Astrocyte of the cerebellum (primary cell): Measurements from ENCODE around the gene CDKAL1.

Experiments
- DNase-seq: peaks from one replicate; pipeline ENCODE4 v3.0.0-alpha.2; 2011; ENCODE audit warnings: low read depth
- H3K4me3 ChIP-seq: 2 replicates; pipeline ENCODE4 v1.5.1; 2011; ENCODE audit warnings: mild to moderate bottlenecking, low read depth, low read length, moderate library complexity
- CTCF ChIP-seq: IDR thresholded peaks from 2 replicates; pipeline ENCODE4 v1.5.1; 2012; ENCODE audit warnings: low read length, low read depth, moderate library complexity, mild to moderate bottlenecking; ENCODE audit errors: missing control alignments
- in situ Hi-C: cut with HindIII; loops from 2 replicates; pipeline ENCODE4 v1.10.0; 2017; ENCODE audit warnings: low sequenced_read_pairs

The CDKAL1 gene

GRCh38 chr6:20907486-20908071 is 373.3 kb downstream of the CDKAL1 start:
- in situ Hi-C loops, result no loop called here
- no peak overlapping the region for H3K4me3 ChIP-seq
- DNase-seq, result no peak
- no peak for TF ChIP-seq CTCF

GRCh38 chr6:20909621-20910020 is 375.4 kb downstream of the CDKAL1 start:
- in situ Hi-C loops, result no loop called here
- DNase-seq, result no peak
- H3K4me3 ChIP-seq, result no peak overlapping the region
- TF ChIP-seq CTCF, result no peak

GRCh38 chr6:20911712-20912111 is 377.5 kb downstream of the CDKAL1 start:
- no peak overlapping the region for H3K4me3 ChIP-seq
- in situ Hi-C loops, result no loop called here
- TF ChIP-seq CTCF, result no peak
- no peak for DNase-seq

- TF ChIP-seq CTCF, result no peak
- in situ Hi-C loops, result no loop called here
- no peak for DNase-seq
These were observed 380.9 kb downstream of the CDKAL1 start for GRCh38 chr6:20915156-20915555.

GRCh38 chr6:20915626-20916025 is 381.4 kb downstream of the CDKAL1 start:
- no peak overlapping the region for H3K4me3 ChIP-seq
- TF ChIP-seq CTCF, result no peak
- no peak for DNase-seq
- in situ Hi-C loops, result no loop called here

More at GRCh38 chr6:20915156-20915555, 380.9 kb downstream of the CDKAL1 start:
- H3K4me3 ChIP-seq, result no peak overlapping the region

DNA sequence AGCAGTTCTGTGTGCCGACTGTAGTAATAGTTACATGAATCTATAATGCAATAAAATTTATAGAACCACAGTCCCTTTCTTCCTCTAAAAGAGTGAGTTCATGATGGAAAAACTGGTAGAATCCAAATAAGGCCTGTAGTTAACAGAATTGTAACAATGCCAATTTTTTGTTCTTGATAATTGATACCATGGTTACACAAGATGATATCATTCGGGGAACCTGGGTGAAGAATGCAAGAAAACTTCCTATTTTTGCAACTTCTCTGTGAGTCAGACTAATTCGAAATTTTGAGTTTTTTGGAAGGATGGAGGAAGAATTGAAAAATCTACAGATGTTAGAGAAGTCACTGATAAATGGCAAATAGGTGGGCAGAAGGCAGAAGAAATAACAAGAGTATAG is 381.8 kb downstream of the CDKAL1 start:
- TF ChIP-seq CTCF, result no peak
- no peak overlapping the region for H3K4me3 ChIP-seq
- in situ Hi-C loops, result no loop called here
- no peak for DNase-seq
